NCI-H526 treated with DMSO at 0.1 percent for 48 hours (cell line): ENCODE data around the gene TPSAB1.

ENCODE experiments used
- DNase-seq: peaks from one replicate; lab custom pipeline; 2025; lab: John Stamatoyannopoulos, UW

Gene TPSAB1

GRCh38 chr16:1286513-1287094, 46.1 kb downstream of the TPSAB1 start:
- no peak for DNase-seq

GRCh38 chr16:1287982-1288670, 47.6 kb downstream of the TPSAB1 start:
- DNase-seq, result no peak

- DNase-seq, result no peak
These were observed 48.4 kb downstream of the TPSAB1 start for GRCh38 chr16:1288813-1289476.

- no peak for DNase-seq
These were observed 49.0 kb downstream of the TPSAB1 start for GRCh38 chr16:1289477-1289866.

- no peak for DNase-seq
These were observed 49.6 kb downstream of the TPSAB1 start for GRCh38 chr16:1290063-1290501.

- DNase-seq, result no peak
These were observed 50.5 kb downstream of the TPSAB1 start for GRCh38 chr16:1290860-1291575.

- DNase-seq, result peak; percentile 47
These were observed 51.1 kb downstream of the TPSAB1 start for GRCh38 chr16:1291576-1291974.
